GM21619 (cell line): ENCODE results near the gene FOXP1.

Experiments used
- ATAC-seq: cut with Tn5 transposase; IDR thresholded peaks from one replicate; pipeline ENCODE4 v1.9.1; 2021; ENCODE audit not compliant: unreplicated experiment

The FOXP1 gene

GRCh38 chr3:71069797-71070196 is 513.7 kb downstream of the FOXP1 start:
- no peak for ATAC-seq

DNA sequence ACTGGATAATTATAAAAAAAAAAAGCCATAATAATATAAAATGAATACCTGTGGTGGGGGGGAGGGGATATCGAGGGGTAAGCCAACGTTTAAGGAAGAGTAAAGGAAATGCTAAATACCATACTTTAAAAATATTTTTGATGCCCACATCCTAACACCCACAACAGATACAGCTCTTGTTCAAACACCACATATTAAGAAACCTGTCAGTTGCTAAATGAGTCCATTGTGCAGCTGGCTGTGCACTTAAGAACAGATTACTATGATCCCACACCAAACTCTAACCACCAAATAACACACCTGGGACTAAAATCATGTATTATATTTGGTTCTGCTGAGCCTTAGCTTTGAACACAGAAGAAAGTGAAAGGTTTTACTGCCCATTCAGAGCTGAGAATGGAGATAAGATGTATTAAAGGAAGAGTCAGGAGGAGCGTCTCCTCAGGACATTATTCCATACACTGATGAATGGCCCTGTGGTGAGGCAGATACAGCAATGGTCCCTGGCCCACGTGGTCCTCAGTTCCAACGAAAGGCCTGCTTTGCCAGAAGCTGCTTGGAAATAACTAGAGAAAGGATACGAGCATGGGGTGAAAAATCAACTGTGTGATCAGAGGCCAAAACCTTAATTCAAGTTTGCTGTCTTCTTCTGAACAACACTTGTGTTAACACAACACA is 515.4 kb downstream of the FOXP1 start:
- no peak for ATAC-seq

DNA sequence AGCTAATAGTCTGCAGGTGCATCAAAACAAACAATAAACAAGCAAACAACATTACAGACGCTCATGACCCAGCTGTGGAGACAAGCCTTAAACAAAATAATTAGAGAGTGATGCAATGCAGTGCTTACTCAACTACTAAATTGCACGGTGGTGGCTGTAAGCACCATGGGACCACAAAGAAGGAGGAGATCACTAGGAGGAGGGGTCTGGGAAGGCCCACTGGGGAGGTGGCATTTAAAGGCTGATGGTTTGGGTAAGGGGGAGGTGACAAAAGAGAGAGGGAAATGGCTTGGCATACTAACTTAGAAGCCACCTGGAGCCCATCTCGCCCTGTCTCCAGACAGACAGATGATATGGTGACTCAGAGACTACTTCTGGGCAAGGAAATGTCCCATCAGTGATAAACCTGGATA is 516.7 kb downstream of the FOXP1 start:
- no peak for ATAC-seq

DNA sequence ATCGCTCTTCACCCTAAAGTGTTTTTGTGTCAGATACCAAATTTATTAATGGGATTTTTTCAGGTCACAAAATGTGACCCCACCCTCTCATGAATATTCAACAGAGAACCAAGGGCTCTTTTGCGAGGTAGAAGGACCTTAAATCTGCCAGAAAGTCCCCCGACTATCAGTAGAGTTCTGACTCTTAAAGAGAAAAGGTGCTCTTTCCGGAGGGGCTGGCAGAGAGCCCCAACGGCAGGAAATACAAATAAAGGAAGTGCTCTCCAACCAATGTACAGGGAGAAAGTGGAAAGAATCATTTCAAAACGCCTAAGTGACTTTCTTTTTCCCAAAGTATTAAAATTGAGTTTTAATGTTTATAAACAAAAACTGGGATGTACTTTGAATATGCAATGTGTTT is 517.2 kb downstream of the FOXP1 start:
- no peak for ATAC-seq

DNA sequence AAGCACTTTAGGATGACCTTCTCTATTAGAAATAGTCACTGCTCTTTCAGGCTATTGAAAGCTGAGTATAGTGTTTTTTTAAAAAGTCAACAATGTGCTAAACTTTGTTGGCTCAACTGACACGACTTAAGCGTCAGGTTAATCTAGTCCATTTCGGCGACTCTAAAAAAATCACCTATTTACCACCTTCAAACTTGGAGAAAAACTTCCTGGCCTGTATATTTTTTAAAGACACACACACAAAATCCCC is 517.8 kb downstream of the FOXP1 start:
- ATAC-seq, result no peak

DNA sequence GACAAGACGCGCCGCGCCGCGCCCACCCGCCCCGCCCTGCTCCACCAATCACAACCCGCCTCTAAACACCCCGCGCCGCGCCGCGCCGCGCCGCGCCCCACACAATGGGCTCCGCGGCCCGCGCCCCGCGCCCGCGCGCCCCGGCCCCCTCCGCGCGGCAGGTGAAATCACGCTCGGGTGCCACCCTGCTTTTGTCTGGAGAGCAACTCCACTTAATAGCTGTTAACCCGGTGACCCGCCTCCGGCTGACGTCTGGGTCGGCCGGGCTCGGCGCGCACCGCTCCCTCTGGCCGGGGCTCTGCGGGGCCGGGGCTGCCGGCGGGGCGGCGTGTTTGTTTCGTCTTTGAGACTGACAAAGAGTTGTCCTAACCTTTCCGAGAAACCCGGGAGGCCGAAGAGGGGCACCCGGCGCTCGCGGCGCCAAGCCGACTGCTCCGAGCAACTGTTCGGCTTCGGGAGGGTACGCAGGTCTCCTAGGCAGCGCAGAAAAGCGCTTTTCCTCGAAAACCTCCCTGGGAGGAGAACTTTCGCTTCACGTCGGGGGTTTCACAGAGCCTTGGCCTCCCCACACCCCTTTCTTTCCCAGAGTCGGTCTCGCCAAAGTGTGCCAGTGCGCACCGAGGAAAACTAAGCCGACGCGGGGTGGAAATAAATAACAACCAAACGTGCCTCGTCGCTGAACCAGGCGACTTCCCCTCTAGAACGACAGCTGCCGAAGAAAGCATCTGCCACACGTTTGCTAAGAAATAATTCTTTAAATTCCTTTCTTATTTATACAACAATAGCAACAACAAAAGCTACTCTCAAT is 518.4 kb downstream of the FOXP1 start:
- peak; percentile 18 for ATAC-seq

GRCh38 chr3:71064291-71064955 is 519.1 kb downstream of the FOXP1 start:
- peak; percentile 41 for ATAC-seq

DNA sequence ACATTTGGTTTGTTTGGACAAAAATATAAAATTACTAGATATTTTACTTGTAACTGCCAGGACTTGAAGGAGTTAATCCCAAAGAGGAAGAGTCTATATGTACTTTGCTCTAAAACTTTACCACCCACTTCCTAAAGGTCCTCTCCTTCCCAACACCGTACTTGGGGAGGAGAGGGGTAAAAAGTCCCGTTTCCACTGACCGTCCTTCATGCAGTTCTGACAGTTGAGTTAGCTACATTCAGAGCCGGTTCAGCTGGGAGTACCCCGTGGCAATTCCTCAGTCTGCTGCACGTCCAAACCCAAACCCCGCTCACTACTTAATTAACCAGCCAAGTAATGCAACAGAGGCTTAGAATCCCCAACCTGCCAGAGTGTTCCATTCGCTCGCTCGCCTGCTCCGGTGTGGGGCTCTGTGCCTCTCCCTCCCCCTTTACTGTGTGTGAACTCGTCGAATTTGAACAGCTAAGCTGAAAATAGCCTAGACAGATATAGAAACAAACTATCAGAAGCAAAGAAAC is 519.7 kb downstream of the FOXP1 start:
- ATAC-seq, result no peak

DNA sequence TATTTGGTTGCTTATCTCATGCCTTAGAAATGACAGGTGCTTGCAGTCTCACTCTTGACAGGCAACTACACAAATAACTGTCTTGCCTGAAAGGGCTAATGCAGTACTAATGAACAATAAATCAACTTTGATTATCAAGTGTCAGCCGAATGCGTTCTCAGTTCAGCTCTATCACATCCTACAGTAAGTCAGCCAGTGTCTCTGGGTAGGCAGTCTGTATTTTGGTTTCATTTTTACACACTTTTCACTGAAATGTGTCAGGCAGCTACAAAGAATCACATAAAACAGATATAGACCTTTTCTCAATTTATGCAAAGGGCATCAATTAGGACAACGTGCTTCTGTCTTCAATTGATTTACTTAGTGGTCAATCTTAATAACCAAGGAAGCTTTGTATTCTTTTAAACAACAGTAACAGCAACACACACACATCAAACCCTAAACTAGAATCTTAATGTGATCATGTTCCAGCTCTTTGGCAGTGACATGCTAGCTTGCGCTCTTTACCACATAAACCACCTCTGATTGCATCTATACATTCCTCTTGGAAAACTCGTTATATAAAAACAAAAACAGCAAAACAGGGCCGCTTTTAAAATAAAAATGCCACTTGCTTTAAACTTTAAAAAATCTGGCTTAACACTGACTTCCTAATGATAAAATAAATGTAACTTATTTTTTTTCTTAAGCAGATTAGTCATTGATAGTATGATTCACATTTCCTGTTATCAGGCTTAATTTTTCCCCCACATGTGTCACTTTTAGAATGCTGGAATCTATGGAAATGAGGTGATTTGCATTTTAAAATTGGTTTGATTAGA is 520.4 kb downstream of the FOXP1 start:
- no peak for ATAC-seq

GRCh38 chr3:71062037-71062932 is 521.2 kb downstream of the FOXP1 start:
- ATAC-seq, result no peak

DNA sequence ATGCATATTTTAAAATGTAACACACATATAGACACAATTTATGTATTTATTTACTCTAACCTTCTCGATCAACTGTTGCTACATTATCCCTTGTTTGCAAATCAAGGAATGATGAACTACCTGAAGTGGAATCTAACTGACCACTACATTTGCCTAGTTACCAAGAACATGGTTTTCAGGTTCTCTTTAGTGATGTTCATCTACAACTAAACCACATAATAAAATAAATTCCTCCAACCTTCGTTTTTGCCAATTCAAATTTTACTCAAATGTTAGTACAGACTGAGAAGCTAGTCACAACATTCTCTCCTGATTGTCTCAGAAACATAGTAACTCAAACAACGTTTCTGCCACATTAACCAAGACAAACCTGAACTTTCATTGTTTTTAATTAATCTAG is 521.9 kb downstream of the FOXP1 start:
- no peak for ATAC-seq

- no peak for ATAC-seq
Measured at GRCh38 chr3:71061037-71061436, 522.5 kb downstream of the FOXP1 start.

DNA sequence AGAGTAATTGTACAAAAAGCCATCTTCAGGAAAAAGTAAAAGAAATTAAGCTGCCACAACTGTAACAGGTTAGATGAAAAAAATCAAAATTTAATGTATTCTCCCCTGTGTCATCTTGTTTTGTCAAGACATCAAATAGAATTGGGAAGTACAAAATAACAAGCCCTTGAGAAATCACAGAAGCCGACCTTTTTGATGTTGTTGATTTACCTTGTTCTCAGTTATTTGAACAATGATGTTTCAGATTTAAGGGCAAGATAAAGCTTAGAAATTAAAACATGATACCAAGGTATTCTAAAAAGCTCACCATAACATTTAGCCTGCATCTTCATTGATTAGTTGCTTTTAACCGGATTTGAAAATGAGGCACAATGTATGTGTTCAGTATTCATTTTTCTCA is 523.0 kb downstream of the FOXP1 start:
- no peak for ATAC-seq

- ATAC-seq, result no peak
Measured at GRCh38 chr3:71057526-71057894, 526.0 kb downstream of the FOXP1 start.

- ATAC-seq, result no peak
Measured at GRCh38 chr3:71056327-71056726, 527.2 kb downstream of the FOXP1 start.

DNA sequence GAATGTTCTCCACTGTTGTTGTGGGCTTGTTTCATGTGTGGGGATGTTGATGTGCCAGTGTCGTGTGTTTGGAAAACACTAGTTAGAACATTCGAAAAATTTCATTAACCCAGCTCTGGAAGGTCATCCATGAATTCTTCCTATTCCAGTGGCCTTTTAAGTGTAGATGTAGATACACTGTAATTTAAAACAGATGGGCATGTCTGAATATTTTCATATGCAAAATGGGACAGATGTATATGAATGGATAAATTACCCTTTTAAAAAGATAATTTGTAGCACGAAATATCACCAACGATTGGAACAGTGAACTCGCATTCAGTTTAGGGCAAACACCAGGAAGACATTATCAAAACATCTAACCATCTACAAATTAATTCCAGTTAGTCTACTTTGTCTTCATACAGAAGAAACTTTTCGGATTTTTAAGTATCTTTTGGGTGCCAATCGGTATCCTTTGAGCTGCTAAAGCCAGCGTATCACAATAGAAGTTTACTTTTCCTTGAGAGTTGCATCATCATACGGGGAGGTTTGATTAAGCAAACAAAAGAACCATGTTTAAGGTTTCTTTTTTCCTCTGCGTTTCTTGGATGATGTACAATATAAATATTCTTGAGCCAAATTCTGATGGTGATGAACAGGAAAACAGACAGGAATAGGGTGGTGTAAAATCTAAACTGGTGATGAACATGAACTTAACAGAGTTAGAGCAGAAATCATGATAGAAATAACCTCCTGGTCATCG is 528.1 kb downstream of the FOXP1 start:
- no peak for ATAC-seq

DNA sequence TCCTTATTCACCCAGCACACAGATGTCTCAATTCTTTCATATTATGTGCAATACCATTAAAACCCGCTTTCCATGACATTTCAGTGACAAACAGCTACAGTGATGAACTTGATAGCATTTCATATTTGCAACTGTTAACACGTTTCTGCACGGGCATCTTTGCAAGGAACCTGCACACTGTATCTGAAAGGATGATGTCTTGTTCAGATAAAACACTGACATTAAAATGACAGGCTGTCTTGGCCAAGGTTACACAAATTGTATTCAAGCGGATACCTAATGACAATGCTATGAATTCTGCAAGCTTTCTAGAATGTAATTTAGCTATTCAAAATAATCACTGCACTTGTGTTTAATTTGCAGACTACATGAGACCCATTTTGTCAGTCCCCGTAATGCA is 529.2 kb downstream of the FOXP1 start:
- ATAC-seq, result no peak

GRCh38 chr3:71053495-71053894 is 530.0 kb downstream of the FOXP1 start:
- ATAC-seq, result no peak

- ATAC-seq, result no peak
Measured at GRCh38 chr3:71052716-71053115, 530.8 kb downstream of the FOXP1 start.
